ENCODE results near the gene GJC2. TPM values are rescaled to one million over a fixed set of nuclear protein-coding genes. Genes with fewer than 3 reads are reported as not detected.

GJC2 gene
- total and polyA plus RNA-seq, 10 of the 15 experiments (the other 5 are each of a cell fraction or from before 2014, with no cell fraction given), result 0.04 to 0.44 (median 0.07) TPM; not detected in 4

GRCh38 chr1:228109073-228109961 is 40.4 kb upstream of the GJC2 start, which contains the start of gene MRPL55 (continued):
- TF ChIP-seq SRF (IDR thresholded peaks at IDR 0.05; ENCODE audit: low read depth in 2 of 2, low read length in 2 of 2) (peak; percentile 71 to 96), ZNF207 (IDR thresholded peaks at IDR 0.05; ENCODE audit: borderline replicate concordance) (no peak; the same call in 1 of the 2 replicates), ZZZ3 (IDR thresholded peaks at IDR 0.05; ENCODE audit: control insufficient read depth, insufficient read length, low read depth) (no peak), POU2F2 (IDR thresholded peaks at IDR 0.05; ENCODE audit: borderline replicate concordance, low read depth, low read length) (peak; percentile 26; the same call in 1 of the 3 replicates), JUND (IDR thresholded peaks at IDR 0.05; ENCODE audit: low read depth, low read length) (peak; percentile 42; the same call in 1 of the 2 replicates), KDM1A (IDR thresholded peaks at IDR 0.05; ENCODE audit: borderline replicate concordance) (no peak), CHD1 (IDR thresholded peaks at IDR 0.05; ENCODE audit: low read depth, low read length) (no peak), CEBPZ (IDR thresholded peaks at IDR 0.05; ENCODE audit: low read depth, low read length) (no peak), CHD2 (IDR thresholded peaks at IDR 0.05; ENCODE audit: borderline replicate concordance, low read depth, low read length) (peak; percentile 70), FOS (IDR thresholded peaks at IDR 0.05; ENCODE audit: borderline replicate concordance, extremely low read depth, insufficient read length) (no peak), PBX3 (IDR thresholded peaks at IDR 0.05; ENCODE audit: insufficient replicate concordance, low read depth, low read length) (no peak), ZSCAN29 (IDR thresholded peaks at IDR 0.05) (no peak), SP1 (IDR thresholded peaks at IDR 0.05; ENCODE audit: low read depth, low read length) (peak; percentile 92), PML (IDR thresholded peaks at IDR 0.05; ENCODE audit: low read length) (peak; percentile 91; the same call in 1 of the 2 replicates), TAF1 (IDR thresholded peaks at IDR 0.05; ENCODE audit: borderline replicate concordance, low read depth, low read length) (peak; percentile 78; the same call in 1 of the 2 replicates), NFXL1 (IDR thresholded peaks at IDR 0.05; ENCODE audit: borderline replicate concordance) (peak; percentile 99), CBX3 (IDR thresholded peaks at IDR 0.05; ENCODE audit: borderline replicate concordance, low read depth) (no peak), CBX5 (IDR thresholded peaks at IDR 0.05; ENCODE audit: low read depth) (no peak)
- TF ChIP-seq, protein P1, sequence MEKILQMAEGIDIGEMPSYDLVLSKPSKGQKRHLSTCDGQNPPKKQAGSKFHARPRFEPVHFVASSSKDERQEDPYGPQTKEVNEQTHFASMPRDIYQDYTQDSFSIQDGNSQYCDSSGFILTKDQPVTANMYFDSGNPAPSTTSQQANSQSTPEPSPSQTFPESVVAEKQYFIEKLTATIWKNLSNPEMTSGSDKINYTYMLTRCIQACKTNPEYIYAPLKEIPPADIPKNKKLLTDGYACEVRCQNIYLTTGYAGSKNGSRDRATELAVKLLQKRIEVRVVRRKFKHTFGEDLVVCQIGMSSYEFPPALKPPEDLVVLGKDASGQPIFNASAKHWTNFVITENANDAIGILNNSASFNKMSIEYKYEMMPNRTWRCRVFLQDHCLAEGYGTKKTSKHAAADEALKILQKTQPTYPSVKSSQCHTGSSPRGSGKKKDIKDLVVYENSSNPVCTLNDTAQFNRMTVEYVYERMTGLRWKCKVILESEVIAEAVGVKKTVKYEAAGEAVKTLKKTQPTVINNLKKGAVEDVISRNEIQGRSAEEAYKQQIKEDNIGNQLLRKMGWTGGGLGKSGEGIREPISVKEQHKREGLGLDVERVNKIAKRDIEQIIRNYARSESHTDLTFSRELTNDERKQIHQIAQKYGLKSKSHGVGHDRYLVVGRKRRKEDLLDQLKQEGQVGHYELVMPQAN (conservative IDR thresholded peaks at IDR 0.05), result peak; percentile 78; the same call in 1 of the 2 replicates
- TF ChIP-seq, protein P2, sequence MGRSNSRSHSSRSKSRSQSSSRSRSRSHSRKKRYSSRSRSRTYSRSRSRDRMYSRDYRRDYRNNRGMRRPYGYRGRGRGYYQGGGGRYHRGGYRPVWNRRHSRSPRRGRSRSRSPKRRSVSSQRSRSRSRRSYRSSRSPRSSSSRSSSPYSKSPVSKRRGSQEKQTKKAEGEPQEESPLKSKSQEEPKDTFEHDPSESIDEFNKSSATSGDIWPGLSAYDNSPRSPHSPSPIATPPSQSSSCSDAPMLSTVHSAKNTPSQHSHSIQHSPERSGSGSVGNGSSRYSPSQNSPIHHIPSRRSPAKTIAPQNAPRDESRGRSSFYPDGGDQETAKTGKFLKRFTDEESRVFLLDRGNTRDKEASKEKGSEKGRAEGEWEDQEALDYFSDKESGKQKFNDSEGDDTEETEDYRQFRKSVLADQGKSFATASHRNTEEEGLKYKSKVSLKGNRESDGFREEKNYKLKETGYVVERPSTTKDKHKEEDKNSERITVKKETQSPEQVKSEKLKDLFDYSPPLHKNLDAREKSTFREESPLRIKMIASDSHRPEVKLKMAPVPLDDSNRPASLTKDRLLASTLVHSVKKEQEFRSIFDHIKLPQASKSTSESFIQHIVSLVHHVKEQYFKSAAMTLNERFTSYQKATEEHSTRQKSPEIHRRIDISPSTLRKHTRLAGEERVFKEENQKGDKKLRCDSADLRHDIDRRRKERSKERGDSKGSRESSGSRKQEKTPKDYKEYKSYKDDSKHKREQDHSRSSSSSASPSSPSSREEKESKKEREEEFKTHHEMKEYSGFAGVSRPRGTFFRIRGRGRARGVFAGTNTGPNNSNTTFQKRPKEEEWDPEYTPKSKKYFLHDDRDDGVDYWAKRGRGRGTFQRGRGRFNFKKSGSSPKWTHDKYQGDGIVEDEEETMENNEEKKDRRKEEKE (IDR thresholded peaks at IDR 0.05), result peak; percentile 55; the same call in 1 of the 2 replicates
